ENCODE measurements around the gene DNMT3L.
"Not testable (repeated sequence)": the region's sequence is repeated elsewhere in the genome, so short reads cannot be mapped to it uniquely, and the experiment has no call there.

Gene DNMT3L

DNA sequence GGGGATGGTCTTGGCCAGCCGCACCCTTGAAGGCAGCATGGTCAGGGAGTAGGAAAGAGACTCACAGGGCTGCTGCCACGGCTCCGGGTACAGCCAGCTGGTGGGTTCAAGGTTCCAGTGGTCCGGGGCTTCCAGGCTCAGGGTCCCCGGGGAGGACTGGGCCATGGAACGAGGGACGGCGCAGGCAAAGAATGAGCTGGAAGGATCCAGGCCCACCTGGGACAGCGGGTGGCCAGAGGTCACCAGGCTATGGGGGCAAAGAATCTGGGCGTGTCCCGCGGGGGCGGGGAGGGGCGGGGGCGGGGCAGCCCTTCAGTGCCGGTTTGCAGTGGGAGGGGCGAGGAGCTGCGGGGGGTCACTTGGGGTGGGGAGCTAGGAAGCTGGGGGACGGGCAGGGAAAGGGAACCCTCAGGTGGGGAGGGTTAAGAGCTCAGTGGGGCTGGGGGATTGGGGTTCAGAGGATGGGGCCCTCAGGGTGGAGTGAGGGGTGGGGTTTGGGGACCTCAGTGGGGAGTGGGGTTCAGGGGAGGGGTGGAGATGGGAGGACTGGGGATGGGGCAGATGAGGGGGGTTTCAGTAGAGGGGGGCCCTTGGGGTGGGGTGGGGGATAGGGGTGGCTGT is at the start of gene DNMT3L:
DNMT3L (minus strand) TSS at position 223 of the 621 bp plus-strand sequence. CDS start 638 bp downstream, outside the sequence.
- no peak for DNase-seq (ENCODE audit: low read depth)

DNA sequence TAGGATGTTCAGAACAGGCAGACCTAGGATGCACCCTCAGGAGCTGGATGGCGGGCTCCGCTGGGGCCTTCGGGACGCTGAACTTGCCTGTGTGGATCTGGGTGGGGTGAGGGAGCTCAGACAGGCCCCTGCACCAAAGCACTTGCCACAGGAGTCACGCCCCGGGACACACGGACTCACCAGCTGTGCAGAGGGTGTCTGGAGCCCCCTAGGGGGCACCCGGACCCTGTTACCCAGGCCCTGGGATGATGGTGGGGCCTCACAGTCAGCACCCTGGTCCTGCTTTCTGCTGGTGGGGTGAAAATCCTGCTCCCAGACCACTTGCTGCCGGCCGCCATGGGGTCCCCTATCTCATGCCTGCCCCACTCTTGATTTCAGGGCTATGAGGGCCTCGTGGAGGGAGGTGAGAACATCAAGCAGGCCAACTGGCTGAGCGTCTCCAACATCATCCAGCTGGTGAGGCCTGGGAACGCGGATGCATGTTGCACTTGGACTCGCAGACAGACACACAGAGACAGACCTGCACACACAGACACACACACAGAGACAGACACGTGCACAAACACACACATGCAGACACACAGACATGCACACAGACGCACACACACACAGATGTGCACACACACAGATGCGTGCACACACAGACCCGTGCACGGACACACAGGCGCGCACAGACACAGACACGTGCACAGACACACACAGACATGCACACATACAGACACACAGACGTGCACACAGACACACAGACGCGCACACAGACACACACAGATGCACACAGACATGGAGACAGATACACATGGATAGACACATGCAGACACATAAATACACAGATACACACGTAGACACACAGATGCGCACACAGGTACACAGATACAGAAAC is 49.2 kb upstream of the DNMT3L start:
- DNase-seq (ENCODE audit: low read depth), result no peak

DNA sequence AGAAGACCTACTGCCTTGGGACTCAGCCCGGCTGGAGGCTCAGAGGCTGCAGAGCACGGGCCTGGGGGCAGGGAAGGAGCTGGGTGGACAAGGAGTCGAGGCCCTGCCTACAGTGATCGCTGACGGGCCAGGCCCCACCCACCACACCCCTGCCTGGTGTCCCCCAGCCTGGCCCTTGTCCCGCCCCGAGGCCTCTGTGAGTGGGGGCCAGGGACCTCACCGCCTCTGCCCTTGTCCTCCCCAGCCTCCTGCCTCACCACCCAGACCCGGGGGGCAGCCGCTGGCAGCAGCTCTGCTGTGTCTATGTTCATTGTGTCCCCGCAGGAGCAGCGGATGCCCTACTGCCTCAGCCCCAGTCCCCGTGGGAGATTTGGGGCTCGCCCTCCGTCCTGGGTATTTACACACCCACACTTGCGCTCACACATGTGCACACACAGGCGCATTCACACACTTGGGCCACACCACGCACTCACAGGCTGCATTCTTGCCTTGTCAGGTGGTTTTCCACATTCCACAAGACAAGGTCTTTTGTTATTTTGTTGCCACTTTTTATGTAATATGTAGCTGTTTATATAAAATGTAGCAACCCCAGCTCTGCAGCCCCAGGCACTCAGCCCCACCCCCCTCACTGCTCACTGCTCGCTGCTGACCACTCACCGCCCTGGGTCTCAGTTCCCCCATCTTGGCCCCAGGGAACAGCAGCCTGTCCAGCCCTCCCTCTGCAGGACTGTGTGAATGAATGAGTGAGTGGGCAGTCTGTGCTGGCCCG is 45.4 kb upstream of the DNMT3L start:
- DNase-seq (ENCODE audit: low read depth), result no peak

DNA sequence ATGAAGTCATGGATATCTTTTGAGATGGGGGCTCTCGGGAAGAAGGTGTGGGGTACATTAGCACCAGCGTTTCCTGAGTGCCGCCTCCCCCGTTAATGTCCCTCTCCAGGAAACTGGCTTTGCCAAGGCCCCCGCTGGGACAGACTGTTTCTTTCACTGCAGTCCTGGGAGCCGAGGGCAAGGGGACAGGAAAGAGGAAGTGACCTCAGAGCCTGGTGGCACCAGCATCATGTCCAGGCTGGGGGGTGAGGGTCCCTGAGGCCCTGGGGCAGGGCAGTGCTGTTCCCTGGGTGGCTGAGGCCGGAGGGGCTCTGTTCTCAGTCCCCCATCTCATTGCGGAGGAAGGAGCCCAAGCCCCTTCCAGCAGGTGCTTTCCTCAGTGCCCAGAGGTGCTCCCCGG is 44.0 kb upstream of the DNMT3L start:
- no peak for DNase-seq (ENCODE audit: low read depth)

DNA sequence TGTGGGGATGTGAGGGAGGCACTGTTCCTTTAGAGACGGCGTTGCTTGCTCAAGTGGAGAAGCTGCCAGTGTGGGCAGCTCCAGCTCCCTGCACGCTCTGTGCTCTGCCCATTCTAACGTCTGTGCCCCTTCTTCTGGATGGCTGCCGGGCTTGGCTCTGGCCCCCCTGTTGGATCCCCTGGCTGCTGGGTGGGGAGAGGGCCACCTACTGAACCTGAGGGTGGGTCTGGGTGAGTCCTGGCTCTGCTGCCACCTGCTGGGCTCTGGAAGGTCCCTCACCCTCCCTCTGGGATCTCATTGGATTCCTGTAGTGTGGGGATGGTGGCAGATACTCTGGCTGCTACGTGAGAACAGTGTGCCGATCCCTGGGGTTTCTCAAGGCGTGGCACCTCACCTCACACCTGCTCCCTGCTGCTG is 43.2 kb upstream of the DNMT3L start:
- DNase-seq (ENCODE audit: low read depth), result no peak

DNA sequence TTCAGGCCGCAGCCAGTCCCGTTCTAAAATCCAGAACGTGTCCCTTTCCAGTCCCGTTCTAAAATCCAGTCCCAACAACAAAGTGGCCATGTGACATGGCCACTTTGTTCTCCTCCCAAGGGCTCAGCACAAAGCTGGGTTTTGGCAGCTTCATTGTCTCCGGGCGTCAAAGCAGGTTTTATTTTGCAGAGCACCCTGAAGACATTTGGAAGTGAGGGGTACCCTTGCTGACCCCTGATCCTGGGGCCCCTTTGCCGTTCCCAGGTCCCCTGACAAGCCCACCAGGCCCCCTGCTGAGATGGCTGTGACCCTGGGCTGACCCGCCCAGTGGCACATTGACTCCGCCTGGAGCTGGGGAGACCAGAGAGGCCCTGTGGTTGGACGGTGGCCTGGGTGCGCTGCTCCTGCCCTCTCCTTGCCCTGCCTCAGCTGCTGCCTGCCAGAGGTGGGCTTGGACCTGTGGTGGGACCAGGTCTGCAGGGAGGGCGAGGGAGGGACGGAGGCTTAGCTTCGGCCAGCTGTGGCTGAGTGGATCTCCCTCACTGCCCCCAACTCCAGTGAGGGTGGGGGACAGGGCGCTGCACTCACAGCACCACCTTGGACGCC is 42.4 kb upstream of the DNMT3L start:
- no peak for DNase-seq (ENCODE audit: low read depth)

DNA sequence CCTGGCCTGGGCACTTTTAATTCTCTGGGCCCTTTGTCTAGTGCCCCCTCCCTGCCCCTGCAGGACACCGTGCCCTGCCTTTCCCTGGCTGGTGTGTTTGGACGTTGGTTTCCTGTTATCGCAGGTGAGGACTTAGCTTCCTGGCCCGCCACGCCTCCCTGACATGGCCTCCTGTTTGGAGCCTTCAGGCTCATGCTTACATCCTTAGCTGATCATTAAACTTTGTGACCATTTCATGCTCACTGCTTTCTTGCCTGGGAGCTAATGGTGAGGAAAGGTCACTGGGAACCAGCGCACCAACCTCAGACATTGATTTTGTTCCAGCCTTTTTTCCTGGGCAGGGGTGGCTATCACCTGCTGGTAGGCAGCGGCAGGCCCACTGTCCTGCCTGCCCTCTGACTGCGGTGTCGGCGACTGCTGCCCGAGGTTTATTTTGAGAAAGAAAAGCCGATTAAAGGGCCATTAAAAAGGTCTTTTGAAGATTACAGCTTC is 41.8 kb upstream of the DNMT3L start:
- no peak for DNase-seq (ENCODE audit: low read depth)

DNA sequence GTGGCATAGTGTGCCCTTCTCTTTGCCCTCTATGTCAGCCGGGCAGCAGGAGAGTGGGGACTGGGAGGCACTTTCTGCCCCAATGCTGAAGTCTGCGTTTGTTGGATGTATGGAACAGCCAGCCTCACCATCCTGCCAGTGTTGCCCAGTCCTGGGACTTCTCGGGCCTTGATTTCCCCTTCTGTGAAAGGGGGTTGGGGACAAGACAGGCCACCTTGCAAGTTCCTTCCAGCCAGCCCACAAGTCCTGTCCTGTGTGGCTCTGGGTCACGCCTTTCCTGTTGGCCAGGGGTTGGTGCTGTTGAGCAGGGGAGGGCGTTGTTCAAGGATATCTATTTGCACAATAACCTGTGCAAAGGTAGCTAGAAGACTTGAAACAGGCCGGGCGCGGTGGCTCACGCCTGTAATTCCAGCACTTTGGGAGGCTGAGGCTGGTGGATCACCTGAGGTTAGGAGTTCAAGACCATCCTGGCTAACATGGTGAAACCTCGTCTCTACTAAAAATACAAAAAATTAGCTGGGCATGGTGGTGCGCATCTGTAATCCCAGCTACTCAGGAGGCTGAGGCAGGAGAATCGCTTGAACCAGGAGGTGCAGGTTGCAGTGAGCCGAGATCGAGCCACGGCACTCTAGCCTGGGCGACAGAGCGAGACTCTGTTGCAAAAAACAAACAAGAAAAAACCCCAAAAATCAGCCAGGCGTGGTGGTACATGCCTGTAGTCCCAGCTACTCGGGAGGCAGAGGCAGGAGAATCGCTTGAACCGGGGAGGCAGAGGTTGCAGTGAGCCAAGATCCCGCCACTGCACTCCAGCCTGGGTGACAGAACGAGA is 41.1 kb upstream of the DNMT3L start:
- DNase-seq (ENCODE audit: low read depth), result not testable (repeated sequence)

DNA sequence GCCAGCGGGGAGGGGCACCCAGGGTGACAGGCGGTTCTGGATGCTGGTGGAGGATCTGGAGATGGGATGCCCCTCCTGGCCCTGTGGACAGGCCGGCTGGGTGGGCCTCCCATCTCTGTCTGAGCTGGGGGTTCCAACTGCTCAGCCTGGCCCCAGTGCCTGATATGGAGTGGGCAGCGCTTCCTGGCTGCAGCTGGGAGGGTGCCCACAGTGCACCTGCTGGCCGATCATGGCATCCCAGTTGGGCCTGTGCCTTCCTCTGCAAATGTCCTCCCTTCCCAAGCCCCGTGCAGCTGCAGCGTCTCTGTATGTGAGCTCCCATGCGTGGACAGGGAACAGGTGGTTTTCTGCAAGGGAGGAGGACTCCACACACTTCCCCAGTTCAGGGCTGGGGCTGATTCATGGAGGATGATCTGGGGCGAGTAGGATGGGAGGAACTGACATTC is 40.3 kb upstream of the DNMT3L start:
- no peak for DNase-seq (ENCODE audit: low read depth)

DNA sequence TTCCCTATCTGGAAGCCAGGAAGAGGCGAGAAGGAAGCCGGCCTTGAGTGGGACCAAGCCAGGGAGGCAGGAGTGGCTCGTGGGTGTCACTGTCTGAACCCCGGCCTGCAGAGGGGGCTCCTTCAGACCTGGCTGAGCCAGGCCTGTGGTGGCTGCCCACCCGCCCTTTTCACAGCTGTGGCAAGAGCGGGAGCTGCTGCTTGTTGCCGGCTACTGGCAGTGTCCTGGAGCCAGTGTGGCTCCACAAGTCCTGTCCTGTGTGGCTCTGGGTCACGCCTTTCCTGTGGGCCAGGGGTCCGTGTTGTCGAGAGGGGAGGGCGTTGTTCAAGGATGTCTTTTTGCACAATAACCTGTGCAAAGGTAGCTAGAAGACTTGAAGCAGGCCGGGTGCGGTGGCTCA is 39.4 kb upstream of the DNMT3L start:
- DNase-seq (ENCODE audit: low read depth), result no peak

DNA sequence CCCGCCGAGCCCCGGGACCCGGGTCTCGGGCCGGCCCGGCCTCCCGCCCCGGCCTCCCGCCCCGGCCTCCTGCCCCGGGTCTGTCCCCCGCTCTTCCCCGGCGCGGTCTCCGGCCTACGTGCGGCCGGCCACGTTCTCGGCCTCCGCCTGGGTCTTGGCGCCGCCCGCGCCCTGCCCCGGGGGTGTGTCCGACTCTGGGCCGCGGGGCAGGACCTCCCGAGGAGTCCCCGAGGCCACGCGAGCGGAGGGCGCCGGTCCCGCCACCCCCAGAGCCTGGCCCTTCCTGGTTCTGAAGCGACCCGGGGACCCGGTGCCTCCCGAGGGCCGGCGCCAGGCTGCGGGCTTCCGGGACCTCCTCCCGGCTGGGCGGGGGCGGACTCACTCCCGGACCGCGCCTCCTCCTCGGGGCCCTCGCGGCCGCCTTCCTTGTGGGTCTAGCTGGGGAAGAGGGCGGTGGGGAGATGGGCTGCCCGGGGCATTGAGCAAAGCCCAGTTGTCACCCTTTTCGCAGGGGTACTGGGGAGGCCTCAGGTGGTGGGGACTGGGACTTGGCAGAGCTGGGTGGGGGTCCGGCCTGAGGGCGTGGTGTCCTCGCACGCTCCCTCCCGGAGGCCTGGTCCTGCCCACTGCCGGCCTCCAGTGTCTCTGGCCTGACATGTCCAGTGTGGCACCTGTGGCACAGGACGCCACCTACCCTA is 38.7 kb upstream of the DNMT3L start:
- DNase-seq (ENCODE audit: low read depth), result peak; percentile 43

DNA sequence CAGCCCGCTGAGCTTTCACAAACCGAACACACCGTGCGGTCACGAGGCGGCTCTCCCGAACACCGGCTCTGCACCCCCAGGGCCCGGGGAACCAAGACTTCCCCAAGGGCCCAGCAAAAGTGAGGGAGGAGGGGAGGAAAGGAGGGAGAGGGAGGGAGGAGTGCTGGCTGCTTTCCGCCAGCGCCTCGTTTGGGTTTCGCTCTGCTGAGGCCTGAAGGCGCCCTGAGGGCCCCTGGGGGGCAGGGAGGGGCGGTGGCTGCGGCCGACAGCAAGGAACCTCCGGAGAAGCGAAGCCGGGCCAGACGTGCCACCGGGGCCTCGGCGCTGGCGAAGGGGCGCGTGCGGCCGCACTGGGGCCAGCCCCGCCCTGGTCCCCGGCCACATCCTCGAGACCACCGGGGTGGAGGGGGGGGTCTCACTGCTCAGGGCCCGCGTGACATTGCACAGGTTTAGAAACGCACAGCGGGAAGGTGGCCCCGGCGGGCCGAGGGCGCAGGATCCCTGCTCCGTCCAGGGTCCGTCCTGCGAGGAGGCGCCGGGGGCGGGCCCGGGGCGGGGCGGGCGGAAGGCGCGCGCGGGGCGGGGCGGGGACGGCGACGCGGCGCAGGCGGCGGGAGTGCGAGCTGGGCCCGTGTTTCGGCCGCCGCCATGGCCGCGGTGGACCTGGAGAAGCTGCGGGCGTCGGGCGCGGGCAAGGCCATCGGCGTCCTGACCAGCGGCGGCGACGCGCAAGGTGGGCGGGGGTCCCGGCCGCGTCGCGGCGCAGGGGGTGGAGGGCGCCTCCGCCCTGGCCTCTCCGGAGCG is 38.0 kb upstream of the DNMT3L start, which contains the start of gene PFKL:
PFKL (plus strand) TSS at position 596 of the 804 bp plus-strand sequence; CDS start at position 649, 53 bp downstream.
- peak; percentile 32 for DNase-seq (ENCODE audit: low read depth)

DNA sequence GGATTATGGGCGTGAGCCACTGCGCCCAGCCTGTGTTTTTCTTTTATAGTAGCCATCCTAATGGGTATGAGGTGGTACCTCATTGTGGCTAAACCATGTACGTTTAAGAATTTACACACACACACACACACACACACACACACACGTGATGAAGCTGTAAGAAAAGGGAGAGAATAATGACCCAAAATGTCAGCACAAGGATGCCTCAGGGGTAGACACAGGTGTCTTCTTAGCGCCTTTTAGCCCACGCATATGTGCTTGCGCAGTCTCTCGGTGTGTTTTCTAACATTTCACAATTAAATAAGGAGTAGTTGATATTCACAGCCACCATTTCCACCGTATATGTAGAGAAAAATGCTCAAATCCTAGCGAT is 37.4 kb upstream of the DNMT3L start:
- DNase-seq (ENCODE audit: low read depth), result no peak

DNA sequence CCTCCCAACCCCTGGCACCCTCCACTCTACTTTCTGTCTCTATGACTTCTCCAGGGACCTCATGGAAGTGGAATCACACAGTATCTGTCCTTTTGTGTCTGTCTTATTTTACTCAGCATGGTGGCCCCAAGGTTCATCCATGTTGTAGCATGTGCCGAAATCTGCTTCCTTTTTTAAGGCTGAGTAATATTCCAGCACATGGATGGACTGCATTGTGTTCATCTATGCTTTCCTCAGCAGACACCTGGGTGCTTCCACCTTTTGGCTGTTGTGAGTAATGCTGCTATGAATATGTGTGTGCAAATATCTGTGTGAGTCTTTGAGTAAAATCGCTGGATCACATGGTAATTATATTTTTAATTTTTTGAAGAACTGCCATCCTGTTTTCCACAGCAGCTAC is 36.6 kb upstream of the DNMT3L start:
- no peak for DNase-seq (ENCODE audit: low read depth)

DNA sequence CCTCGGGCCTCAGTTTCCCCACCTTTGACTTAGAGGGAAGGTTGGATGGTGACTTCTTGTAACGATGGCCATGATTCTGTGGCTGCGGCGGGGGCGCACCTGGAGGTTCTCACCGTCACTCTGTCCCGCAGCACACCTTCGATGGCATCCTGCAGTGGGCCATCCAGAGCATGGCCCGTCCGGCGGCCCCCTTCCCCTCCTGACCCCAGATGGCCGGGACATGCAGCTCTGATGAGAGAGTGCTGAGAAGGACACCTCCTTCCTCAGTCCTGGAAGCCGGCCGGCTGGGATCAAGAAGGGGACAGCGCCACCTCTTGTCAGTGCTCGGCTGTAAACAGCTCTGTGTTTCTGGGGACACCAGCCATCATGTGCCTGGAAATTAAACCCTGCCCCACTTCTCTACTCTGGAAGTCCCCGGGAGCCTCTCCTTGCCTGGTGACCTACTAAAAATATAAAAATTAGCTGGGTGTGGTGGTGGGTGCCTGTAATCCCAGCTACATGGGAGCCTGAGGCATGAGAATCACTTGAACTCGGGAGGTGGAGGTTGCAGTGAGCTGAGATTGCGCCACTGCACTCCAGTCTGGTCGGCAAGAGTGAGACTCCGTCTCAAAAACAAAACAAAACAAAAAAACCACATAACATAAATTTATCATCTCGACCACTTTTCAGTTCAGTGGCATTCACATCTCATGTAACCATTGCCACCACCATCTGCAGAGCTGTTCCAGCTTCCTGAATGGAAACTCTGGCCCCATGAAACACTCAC is 36.0 kb upstream of the DNMT3L start:
- DNase-seq (ENCODE audit: low read depth), result peak; percentile 49

DNA sequence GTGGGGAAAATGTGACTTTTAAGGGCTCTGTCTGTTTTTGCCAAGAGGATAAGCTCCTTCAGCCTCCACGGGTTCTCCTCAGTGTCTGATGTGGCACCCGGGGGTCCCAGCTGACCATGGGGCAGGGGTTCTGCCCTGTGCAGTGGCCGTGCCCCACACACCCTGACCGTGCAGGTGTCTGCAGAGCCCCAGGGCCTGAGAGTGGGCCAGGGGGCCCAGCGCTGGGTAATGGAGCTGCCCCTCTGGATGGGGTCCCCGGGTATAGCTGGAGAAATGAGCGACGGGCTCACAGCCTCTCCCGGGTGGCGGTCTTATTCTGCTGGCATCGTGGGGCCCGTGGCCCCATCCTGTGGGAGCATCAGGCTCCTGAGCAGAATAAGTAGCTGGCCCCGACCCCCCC is 35.2 kb upstream of the DNMT3L start:
- DNase-seq (ENCODE audit: low read depth), result no peak

DNA sequence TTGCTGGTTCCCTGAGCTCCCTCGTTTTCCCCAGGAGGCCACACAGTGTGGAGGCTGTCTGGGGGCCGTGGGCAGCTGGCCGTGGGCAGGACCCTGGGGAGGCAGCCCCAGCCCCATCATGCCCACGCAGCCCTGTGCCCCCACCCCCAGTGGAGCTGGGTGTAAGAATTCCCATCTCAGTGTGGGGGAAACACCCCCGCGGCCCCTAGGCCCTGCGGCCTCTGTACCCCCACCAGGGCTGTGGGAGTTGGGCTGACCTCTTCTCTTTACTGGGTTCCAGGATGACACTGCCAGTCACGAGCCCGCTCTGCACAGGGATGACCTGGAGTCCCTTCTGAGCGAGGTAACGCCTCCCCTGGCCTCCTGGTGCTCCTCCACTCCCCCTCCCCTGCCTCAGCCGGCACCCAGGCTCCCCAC is 34.4 kb upstream of the DNMT3L start:
- DNase-seq (ENCODE audit: low read depth), result no peak

DNA sequence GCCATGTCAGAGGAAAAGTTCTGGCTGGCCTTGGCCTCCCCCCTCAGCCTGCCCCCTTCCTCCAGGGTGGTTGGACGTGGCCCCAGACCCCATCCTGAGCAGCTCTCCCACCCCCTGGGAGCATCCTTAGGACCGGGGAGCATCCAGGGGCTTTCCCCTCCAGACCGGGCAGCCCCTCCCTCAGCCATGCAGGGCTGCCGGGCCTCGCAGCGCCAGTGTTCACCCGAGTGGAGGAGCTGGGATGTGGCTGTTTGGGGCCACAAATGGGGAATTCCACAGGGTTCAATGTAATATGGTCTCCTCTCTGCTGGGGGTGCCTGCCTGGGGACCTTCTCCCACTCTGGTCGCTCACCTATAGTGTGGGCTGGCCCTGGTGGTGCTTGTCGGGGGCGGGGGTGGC is 33.9 kb upstream of the DNMT3L start:
- no peak for DNase-seq (ENCODE audit: low read depth)

DNA sequence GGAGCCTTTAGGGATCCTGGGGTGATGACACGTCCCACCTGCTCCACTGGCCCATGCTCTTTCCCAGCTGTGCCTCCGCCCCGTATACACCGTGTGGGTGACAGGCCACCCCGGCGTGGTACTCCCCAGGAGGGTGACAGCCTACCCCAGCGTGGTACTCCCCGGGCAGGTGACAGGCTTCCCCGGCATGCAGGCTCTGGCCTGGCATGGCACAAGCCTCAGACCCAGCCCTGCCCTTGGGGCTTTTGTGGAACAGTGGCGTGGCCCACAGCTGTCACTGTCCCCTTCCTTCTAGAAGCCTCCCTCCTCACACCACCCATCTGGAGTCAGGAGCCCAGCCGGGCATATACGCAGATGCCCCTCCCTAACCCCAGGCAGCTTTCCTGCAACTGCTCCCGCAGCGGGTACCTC is 33.5 kb upstream of the DNMT3L start:
- no peak for DNase-seq (ENCODE audit: low read depth)
